H54 (cell line): Measurements from ENCODE around the gene HOXD4.

Experiments
- DNase-seq: peaks from one replicate; pipeline ENCODE4 v3.0.0; 2011; ENCODE audit warnings: low spot score, mixed read lengths; ENCODE audit not compliant: insufficient read length
- FAIRE-seq: peaks from 3 replicates; lab custom pipeline; 2011; peaks lifted over from hg19 to GRCh38; lab: Jason Lieb, UNC
- POLR2A ChIP-seq: IDR thresholded peaks from 2 replicates; pipeline ENCODE4 v1.6.1; 2011; ENCODE audit warnings: low read depth, mild to moderate bottlenecking, low read length

The HOXD4 gene

GRCh38 chr2:176199902-176200301, 48.6 kb downstream of the HOXD4 start:
- DNase-seq = no peak
- no peak for TF ChIP-seq POLR2A
- no peak for FAIRE-seq

DNA sequence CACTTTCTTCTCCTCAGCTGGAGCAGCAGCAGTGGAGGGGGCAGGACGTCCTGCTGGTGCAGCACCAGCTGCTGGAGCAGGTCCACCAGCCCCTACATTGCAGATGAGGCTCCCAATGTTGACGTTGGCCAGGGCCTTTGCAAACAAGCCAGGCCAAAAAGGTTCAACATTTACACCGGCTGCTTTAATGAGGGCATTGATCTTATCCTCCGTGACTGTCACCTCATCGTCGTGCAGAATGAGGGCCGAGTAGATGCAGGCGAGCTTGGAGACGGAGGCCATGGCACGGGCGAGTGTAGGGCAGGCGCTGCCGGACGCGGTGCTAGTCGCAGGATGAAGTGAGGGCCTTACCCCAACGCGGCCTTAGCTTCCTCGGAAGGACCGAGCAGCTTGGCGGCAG, 49.6 kb downstream of the HOXD4 start:
- FAIRE-seq = no peak
- no peak for DNase-seq
- TF ChIP-seq POLR2A = no peak

DNA sequence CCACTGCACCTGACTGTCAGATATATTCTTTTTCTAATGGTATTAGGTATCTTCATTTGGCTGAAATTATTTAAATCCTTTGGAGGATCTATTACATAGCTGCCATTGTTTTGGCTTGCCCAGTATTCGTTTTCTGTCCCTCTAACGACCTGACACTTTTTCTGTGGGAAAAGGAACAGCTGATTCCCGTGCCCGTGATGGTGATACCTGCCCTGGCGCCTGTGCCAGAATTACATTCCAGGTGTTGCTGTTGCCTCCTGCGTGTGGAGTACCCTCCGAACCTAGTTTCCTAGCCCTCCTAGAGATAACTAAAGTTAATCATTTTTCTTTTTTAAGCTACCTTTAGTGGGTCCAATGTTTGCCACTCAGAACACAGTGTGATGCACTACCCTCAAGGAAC, 51.1 kb downstream of the HOXD4 start:
- no peak for FAIRE-seq
- TF ChIP-seq POLR2A = no peak
- no peak for DNase-seq
